Right cardiac atrium (tissue), 5 donors: Measurements from ENCODE around the gene PAQR7. TPM values are rescaled to one million over a fixed set of nuclear protein-coding genes. Genes with fewer than 3 reads are reported as not detected.
A peak's percentile ranks its signal among the peaks of the same experiment; 100 is the strongest.

Experiments used
- ATAC-seq, 2 donors: fragments of 200-7000 bp; cut with Tn5 transposase; one replicate each; pipeline versions ENCODE4 v1.8.0 to v1.9.1; 2020; ENCODE audit warnings: moderate library complexity in 2 of 2, mild to moderate bottlenecking in 1 of 2
- DNase-seq, 3 donors: peaks; one replicate each; pipeline ENCODE4 v3.0.0-alpha.2; 2020
- H3K27ac ChIP-seq: one replicate; pipeline ENCODE4 v1.5.1; 2013; ENCODE audit warnings: mild to moderate bottlenecking, low read length, control low read depth, moderate library complexity
- H3K27me3 ChIP-seq: one replicate; pipeline ENCODE4 v1.6.1; 2013; ENCODE audit not compliant: control insufficient read depth, insufficient read depth
- H3K4me1 ChIP-seq: one replicate; pipeline ENCODE4 v1.6.1; 2013; ENCODE audit warnings: low read length; ENCODE audit not compliant: control insufficient read depth, insufficient read depth
- H3K4me3 ChIP-seq: one replicate; pipeline ENCODE4 v1.5.1; 2013; ENCODE audit warnings: low read length, control low read depth
- H3K9me3 ChIP-seq: one replicate; pipeline ENCODE4 v1.6.1; 2013; ENCODE audit warnings: low read length; ENCODE audit not compliant: control insufficient read depth
- WGBS: extraction: QIAGEN DNeasy Blood & Tissue Kit; methylation state at CpG from one replicate; pipeline ENCODE4 v1.1.7; 2013; 5-methylcytosine and 5-hydroxymethylcytosine counted together
- intact Hi-C, 4 donors: fragments of 100-400 bp; cut with DNase I; formaldehyde crosslinking; loops; one replicate each; pipeline versions ENCODE4 v1.11.0 to v1.14.0; 2022 to 2023
- polyA plus RNA-seq: library from polyadenylated mRNA; stranded (reverse); fragments of 200-250 nt; gene quantifications from one replicate; pipeline ENCODE4 v1.2.3, GENCODE V29; 2013
- total RNA-seq, 4 donors: library from RNA; stranded (reverse); fragmentation: NEBNext Ultra II Directional; extraction: Animal tissue kit (Norgen Biotek cat#: 25700); gene quantifications; one replicate each; pipeline ENCODE4 v1.2.1, GENCODE V29; 2021
- donor health status: healthy with polysubstance abuse.
- donor health status: DM: no; HTN: yes; CAD: no.
- donor health status: DM: no; HTN: no; CAD: no.
- donor health status: DM: no; HTN: yes; CAD: no; lungs with severe emphysema.
- donor health status: DM: yes; HTN: yes; CAD: no.

Gene PAQR7
- total and polyA plus RNA-seq, 5 donors: 1.5 to 3.1 (median 2.8) TPM

DNA sequence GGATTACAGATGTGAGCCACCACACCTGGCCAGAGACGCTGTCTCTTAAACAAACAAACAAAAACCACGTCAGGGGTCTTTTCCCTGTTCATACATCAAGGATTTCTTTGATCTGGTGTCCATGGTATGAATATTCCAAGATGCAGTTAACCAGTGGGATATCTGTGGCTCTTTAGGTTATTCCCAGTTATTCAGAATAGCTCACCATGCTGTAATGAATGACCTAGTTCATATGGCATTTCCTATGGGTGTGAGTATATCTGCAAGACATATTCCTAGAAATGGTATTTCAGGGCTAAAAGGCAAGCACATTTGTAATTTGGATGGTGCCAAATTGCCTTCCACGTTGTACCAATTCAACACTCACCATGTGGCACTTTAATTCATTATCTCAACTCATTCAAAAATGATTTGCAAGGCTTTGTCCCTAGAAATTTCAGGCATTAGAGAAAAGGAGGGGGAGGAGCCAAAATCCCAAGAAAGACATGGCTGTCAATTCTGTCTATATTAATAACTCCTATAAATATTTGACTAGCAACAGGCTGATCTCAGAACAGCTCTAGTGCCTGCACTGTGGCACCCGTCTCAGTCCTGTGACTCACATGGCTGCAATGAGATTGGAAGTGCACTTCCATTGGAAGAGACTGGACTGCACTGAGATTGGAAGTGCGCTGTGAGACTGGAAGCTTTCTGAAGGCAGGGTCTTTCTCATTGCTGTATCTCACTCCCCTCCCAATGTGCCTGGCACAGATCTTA lies 36.7 kb upstream of the PAQR7 start:
- Histone ChIP-seq H3K9me3 (no peaks in the 10 kb centered on the region), H3K4me1 (no peaks in the 10 kb centered on the region), H3K4me3 (no peak overlapping the region), H3K27me3 (no peaks in the 10 kb centered on the region), H3K27ac (no peak overlapping the region)
- ATAC-seq (no peak), DNase-seq (no peak)
- WGBS: 75% methylated on average over 5 of the region's 5 CpGs
- intact Hi-C loops: no loop called here

DNA sequence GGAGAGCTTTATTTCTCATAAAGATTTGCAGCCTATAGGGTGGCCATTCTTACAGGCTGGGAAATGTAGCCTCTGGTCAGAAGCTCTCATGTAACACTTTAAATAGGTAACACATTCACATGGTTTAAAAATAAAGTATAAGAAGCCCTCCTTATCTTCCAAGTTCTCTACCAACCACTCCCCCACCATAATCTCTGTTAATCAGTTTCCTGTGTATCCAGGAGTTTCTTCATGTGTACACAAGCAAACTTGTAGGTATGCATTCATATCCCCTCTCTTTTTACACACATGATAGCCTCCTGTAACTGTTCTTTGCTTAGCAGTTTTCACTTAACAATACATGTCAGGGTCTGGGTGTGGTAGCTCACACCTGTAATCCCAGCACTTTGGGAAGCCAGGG lies 35.7 kb upstream of the PAQR7 start:
- no peak overlapping the region for H3K4me3 ChIP-seq
- H3K27me3 ChIP-seq: no peaks in the 10 kb centered on the region
- no peaks in the 10 kb centered on the region for H3K9me3 ChIP-seq
- intact Hi-C loops: no loop called here
- no peaks in the 10 kb centered on the region for H3K4me1 ChIP-seq
- no peak for ATAC-seq
- DNase-seq: no peak
- H3K27ac ChIP-seq: no peak overlapping the region

DNA sequence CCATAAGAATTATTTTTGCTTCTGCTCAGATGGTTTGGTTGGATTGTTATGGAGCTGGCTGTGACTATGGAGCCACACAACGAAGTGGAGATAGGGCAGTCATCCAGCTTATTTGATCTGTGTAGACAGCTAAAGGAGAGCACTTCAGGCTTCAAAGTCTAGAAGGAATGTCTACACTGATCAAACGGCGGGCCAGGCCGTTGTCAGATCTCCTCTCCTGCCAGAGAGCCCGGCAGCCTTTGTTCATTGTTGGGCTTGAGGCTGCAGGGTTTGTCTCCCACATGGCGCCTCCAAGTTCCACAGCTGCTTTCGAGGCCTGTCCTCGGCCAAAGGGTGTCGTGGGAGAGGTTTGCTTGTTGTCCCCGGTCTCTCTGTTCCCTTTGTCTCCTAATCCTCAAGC lies 33.5 kb upstream of the PAQR7 start:
- Histone ChIP-seq H3K9me3 (no peaks in the 10 kb centered on the region), H3K27ac (no peak overlapping the region), H3K4me1 (no peaks in the 10 kb centered on the region), H3K4me3 (no peak overlapping the region), H3K27me3 (no peaks in the 10 kb centered on the region)
- ATAC-seq (no peak), DNase-seq (no peak)
- intact Hi-C loops: no loop called here
- WGBS: 33% methylated on average over 10 of the region's 10 CpGs

DNA sequence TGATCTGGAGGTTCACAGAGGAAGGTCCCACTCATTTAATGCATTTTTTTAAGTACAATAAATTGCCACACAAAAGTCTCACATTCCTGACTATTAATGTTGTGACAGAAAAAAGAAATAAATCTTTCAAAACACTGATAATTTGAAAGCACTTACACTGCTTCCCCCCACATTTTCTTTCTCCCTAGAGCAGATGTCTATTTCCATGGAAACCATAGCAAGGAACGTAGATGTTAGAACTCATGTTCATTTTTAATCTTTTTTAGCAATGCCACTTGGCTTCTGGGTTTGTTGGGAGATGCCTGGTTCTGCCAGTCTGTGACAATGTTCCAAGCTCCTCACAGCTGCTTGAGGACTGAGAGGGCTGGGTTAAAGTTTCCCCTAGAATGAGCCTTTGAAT lies 32.7 kb upstream of the PAQR7 start:
- Histone ChIP-seq H3K4me1 (no peaks in the 10 kb centered on the region), H3K9me3 (no peaks in the 10 kb centered on the region), H3K4me3 (no peak overlapping the region), H3K27ac (no peak overlapping the region), H3K27me3 (no peaks in the 10 kb centered on the region)
- intact Hi-C loops: no loop called here
- DNase-seq (no peak), ATAC-seq (no peak)
- 57% methylated on average over 1 of the region's 1 CpG for WGBS

DNA sequence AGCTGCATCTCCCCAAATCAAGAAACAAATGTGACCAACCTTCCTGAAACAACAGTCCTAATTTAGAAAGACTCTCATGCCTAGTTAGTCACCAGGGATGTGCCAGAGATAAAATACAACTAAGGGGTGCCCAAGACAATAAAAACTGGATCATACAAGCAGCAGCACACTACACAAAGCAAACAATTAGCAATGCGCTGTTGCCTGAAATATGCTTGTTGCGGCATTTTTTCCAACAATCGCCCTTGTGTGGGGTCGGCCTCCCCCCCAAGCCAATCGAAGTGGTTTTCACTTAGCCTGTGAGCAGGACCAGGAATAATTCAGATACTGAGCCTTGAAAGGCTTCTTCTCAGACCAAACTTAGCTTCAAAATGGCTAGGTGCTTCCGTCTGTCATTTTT lies 32.1 kb upstream of the PAQR7 start:
- DNase-seq (no peak), ATAC-seq (no peak)
- H3K27ac ChIP-seq: no peak overlapping the region
- no peaks in the 10 kb centered on the region for H3K9me3 ChIP-seq
- WGBS: 86% methylated on average over 6 of the region's 6 CpGs
- H3K4me3 ChIP-seq: no peak overlapping the region
- intact Hi-C loops: no loop called here
- H3K27me3 ChIP-seq: no peaks in the 10 kb centered on the region
- no peaks in the 10 kb centered on the region for H3K4me1 ChIP-seq

DNA sequence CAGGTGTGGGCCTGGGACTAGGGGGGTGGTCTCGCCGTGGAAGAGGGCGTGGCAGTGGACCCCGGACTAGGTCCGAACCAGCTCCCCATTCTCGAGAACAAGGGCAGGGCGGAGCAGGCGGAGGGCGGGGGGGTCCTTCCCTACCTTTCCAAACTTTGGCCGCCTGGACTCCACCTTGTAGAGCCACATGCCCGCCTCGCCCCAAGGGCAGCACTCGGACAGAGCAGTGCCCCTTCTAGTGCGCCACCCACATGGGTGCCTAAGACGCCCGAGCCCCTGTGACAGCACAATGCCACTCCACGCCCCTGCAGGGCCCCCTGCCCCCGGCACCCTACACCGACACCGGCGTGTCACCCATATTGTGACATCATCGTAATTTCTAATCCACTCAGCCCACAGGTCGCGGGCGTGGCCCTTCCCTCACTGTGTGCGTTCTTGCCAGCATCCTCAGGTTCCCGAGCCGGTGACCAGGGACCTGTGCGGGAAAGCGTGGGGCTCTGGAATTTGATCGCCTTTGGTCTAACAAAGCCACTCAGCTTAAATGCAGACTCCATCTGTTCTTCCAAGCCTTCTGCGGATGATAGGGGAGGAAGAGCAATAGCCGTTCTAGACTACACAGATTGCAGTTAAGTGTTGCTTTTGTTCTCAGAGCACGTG lies 31.3 kb upstream of the PAQR7 start:
- DNase-seq: peak in 1 of 3 donors; percentile 62
- WGBS: 18% methylated on average over 34 of the region's 34 CpGs
- Histone ChIP-seq H3K4me1 (no peaks in the 10 kb centered on the region), H3K27ac (no peak overlapping the region), H3K9me3 (no peaks in the 10 kb centered on the region), H3K27me3 (no peaks in the 10 kb centered on the region), H3K4me3 (peak overlapping the region; percentile 73)
- intact Hi-C loops: no loop called here
- ATAC-seq: peak; percentile 1 to 4

DNA sequence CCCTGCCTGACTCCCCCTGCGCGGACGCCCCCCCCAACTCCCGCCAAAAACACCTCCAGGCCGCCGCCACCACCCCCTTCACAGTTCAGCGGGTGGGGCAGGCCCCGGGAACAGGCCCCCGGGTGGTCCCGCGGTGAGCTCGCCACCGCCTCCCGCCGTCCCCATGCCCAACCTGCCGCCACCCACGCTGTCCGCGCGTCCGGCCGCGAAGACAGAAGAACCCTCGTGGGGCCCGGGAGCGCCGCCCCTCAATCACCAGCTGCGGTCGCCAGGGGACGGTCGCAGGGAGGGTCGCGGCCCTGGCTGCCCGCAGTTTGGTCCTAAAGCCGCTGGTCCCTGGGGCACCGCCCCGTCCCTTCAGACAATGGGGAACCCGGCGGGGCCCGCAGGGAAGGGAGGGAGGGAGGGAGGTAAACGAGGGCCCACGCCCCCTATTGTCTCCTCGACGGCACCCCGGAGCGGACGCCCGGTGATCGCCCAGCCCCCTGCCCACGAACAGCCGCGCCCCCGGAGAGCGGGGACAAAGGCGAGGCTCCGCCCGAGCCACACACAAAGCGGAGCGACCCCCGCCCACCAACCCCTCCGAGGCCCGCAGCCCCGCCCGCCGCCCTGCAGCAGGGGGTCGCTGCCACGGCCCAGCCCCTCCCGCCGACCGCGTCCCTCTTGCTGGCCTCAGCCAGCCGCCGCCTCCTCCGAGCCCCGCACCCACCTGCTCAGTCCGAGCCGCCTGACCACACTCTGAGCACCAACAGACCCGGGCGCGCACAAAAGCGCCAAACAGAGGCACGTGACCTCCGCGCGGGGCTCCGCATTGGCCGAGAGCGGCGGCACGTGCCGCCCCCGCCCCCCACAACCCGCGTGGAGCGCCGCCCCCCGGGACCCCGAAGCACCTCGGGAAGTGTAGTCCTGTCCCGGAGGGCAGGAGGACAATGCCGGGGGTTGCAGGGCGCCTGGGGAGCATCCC lies 30.5 kb upstream of the PAQR7 start, which contains the start of gene STMN1:
TSS of gene STMN1 (minus strand) at position 740 of the 964 bp plus-strand sequence. CDS start 1,743 bp downstream, outside the sequence.
- ATAC-seq (peak; percentile 95 to 96), DNase-seq (peak; percentile 89 to 96 (median 96))
- intact Hi-C loops: no loop called here
- Histone ChIP-seq H3K4me1 (no peaks in the 10 kb centered on the region), H3K4me3 (peak within 1 kb of the TSS; percentile 73), H3K9me3 (no peaks in the 10 kb centered on the region), H3K27me3 (no peaks in the 10 kb centered on the region), H3K27ac (no peak within 1 kb of the TSS)
- under 1% methylated on average over 102 of the region's 102 CpGs for WGBS

DNA sequence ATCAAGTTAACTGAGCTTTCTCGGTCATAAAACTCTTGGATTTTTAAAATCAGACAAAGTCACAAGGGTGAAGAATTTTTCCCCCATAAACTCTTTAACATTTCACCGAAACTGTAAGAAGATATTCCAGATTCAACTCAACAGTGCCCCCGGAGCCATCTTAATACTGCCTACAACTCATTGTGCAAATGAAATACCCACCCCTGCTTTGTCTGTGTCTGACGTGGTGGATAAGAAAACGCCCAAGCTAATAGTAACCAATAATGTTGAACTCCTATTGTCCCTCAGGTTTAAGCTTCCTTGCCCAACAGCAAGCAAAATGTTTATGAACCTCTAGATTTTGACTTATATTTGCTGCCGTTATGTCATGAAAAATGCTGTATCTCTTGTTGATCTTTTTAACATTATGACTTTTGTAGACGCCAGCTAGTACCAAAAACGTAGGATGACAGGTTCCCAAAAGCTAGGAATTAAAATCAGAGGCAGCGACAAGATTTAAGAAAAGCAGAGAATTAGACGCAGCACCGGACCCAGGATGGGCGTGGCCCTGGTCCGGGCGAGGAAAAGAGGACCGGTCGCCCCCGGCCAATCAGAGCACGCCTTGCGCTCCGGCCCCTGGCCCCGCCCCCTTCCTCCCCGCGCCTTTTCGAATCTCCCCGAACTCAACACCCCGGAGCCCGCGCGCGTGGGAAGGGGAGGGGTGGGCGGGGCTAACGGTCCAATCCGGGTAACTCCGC lies 29.6 kb upstream of the PAQR7 start:
- 1% methylated on average over 34 of the region's 34 CpGs for WGBS
- Histone ChIP-seq H3K4me3 (peak overlapping the region; percentile 73), H3K9me3 (no peaks in the 10 kb centered on the region), H3K27ac (no peak overlapping the region), H3K4me1 (no peaks in the 10 kb centered on the region), H3K27me3 (no peaks in the 10 kb centered on the region)
- DNase-seq: peak; percentile 93 to 98 (median 98)
- intact Hi-C loops: no loop called here
- ATAC-seq: peak; percentile 97

DNA sequence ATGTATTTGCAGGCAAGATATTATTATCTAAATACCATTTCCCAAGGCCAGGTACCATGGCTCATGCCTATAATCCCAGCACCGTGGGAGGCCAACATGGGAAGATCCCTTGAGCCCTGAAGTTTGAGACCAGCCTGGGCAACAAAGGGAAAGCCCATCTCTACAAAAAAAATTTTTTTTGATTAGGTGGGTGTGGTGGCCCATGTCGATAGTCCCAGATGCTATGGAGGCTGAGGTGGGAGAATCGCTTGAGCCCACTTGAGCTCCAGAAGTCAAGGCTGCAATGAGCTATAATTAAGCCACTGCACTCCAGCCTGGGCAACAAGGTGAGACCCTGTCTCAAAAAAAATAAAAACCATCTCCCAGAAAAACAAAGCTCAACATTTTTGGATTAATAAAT lies 28.5 kb upstream of the PAQR7 start:
- DNase-seq (no peak), ATAC-seq (no peak)
- Histone ChIP-seq H3K27ac (no peak overlapping the region), H3K4me3 (no peak overlapping the region), H3K9me3 (no peaks in the 10 kb centered on the region), H3K4me1 (no peaks in the 10 kb centered on the region), H3K27me3 (no peaks in the 10 kb centered on the region)
- 83% methylated on average over 3 of the region's 3 CpGs for WGBS
- intact Hi-C loops: no loop called here

DNA sequence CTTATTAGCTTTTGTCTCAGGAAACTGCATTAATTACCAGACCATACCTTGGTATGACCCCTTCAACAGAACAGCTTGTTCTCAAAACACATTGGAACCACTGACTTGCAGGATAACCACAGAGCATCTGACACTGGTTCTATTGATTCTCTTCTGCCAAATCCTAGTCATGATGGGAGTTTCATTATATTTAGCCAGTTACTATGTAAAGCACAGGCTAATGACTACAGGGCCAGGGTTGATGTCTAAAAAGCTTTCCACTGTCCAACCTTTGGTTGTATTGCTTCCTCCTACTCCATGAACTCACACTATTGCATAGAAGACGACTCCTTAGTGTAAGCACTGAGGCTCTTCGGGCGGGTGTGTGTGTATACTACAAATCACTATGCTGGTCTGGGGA lies 27.0 kb upstream of the PAQR7 start:
- Histone ChIP-seq H3K4me3 (no peak overlapping the region), H3K27ac (no peak overlapping the region), H3K9me3 (no peaks in the 10 kb centered on the region), H3K27me3 (no peaks in the 10 kb centered on the region), H3K4me1 (no peaks in the 10 kb centered on the region)
- WGBS: 94% methylated on average over 3 of the region's 3 CpGs
- ATAC-seq (no peak), DNase-seq (no peak)
- intact Hi-C loops: no loop called here
